Activated CD8-positive, alpha-beta memory T cell treated with anti-CD3 and anti-CD28 coated beads for 36 hours (primary cell): ENCODE measurements around the gene TNRC6A. TPM values are rescaled to one million over a fixed set of nuclear protein-coding genes. Genes with fewer than 3 reads are reported as not detected.
"Not testable (repeated sequence)": the region's sequence is repeated elsewhere in the genome, so short reads cannot be mapped to it uniquely, and the experiment has no call there.

ENCODE experiments used
- CTCF ChIA-PET: fragments of 350-600 bp; sonication (Branson Sonifier 250); formaldehyde crosslinking; loops from one replicate; lab custom pipeline; 2021; ENCODE audit warnings: antibody characterized with exemption; lab: Charles Lee
- POLR2A ChIA-PET: fragments of 350-600 bp; sonication (Branson Sonifier 250); formaldehyde crosslinking; loops from one replicate; lab custom pipeline; 2021; ENCODE audit warnings: antibody characterized with exemption; lab: Charles Lee
- total RNA-seq, 2 experiments: library from RNA; stranded (reverse); gene quantifications; one replicate each; pipeline ENCODE4 v1.2.3, GENCODE V29; 2021

TNRC6A gene
- total RNA-seq, 2 experiments from 2014 or later = 37.7 to 41.9 TPM

GRCh38 chr16:24718967-24719521 lies 10.4 kb upstream of the TNRC6A start:
- ChIA-PET CTCF (no interaction called here), POLR2A (no interaction called here)

GRCh38 chr16:24721830-24722238 lies 7.6 kb upstream of the TNRC6A start:
- CTCF ChIA-PET = no interaction called here
- POLR2A ChIA-PET = no interaction called here

- ChIA-PET CTCF (interaction anchor here (1.2 kb wide), 1 partner anchor 143 kb away, joined by 3 read pairs; no protein-coding TSS in a partner anchor), POLR2A (no interaction called here)
Observed at GRCh38 chr16:24723663-24724062, 5.8 kb upstream of the TNRC6A start.

GRCh38 chr16:24728011-24728410 lies 1.4 kb upstream of the TNRC6A start:
- CTCF ChIA-PET = interaction anchor here (1.2 kb wide), 1 partner anchor 211 kb away, joined by 5 read pairs; no protein-coding TSS in a partner anchor

DNA sequence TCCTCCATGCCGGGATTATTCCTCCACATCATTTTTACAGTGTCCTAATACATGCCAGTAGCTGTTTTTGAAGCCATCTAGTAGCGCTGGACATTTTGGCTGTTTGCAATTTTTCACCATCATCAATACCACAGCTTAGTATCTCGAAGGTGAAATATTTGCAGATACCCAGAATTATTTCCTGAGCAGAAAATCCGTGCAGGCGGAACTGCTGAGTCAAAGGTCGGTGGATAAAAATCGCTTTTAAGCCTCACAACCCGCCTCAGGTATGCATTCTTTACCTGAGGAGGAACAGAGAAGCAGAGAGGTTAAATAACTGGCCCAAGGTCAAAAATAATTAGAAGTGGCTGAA lies 584 bp upstream of the TNRC6A start:
- ChIA-PET CTCF (interaction anchor here (1.2 kb wide), 1 partner anchor 212 kb away, joined by 5 read pairs; no protein-coding TSS in a partner anchor), POLR2A (no interaction called here)

More at GRCh38 chr16:24728011-24728410, 1.4 kb upstream of the TNRC6A start:
- POLR2A ChIA-PET = no interaction called here

DNA sequence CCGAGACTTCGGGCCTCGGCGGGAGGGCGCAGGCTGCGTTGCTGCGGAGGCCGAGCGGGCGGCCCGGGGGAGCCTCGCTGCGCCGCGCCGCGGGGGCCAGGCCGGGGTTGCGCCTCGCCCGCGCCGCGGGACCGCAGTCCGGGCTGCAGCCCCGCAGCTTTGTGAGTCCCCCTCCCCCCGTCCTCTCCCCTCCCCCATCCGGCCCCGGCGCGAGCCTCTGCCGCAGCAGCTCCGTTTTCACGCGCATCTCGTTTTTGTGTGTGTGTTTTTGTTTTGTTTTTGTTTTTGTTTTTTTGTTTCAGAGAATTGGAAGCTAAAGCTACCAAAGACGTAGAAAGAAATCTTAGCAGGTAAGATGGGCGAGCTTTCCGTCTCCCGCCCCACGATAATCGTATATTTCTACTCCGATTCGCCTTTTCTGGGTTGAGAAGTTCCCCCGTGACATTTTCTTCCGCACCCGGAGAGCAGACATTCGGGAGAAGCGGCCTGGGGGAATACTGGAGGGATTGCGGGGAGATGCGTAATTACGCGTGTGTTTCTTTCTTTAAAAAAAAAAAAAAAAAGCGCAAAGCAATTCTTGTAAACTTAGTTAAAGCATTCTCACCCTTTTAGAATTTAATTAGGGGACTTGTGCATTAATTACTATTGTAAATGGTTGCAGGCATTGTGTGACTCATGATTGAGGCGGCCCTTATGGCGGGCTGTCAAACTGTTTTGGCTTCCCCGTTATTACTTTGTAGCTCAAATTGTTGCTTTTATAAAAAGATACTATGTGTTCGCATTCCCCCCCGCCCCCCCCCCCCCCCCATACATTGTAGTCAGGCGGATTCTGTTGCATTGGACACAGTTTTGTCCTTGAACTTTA lies 732 bp downstream of the TNRC6A start:
- CTCF ChIA-PET = interaction anchor here (1.0 kb wide), 1 partner anchor 213 kb away, joined by 3 read pairs; no protein-coding TSS in a partner anchor
- POLR2A ChIA-PET = interaction anchor here (0.7 kb wide), 3 partner anchors 9 to 587 kb away, joined by 4 to 5 read pairs (median 5); no protein-coding TSS in a partner anchor

- ChIA-PET POLR2A (interaction anchor here (0.6 to 0.7 kb wide), 4 partner anchors 8 to 587 kb away, joined by 3 to 5 read pairs (median 4); no protein-coding TSS in a partner anchor), CTCF (no interaction called here)
Observed at GRCh38 chr16:24730914-24731313, 1.5 kb downstream of the TNRC6A start.

DNA sequence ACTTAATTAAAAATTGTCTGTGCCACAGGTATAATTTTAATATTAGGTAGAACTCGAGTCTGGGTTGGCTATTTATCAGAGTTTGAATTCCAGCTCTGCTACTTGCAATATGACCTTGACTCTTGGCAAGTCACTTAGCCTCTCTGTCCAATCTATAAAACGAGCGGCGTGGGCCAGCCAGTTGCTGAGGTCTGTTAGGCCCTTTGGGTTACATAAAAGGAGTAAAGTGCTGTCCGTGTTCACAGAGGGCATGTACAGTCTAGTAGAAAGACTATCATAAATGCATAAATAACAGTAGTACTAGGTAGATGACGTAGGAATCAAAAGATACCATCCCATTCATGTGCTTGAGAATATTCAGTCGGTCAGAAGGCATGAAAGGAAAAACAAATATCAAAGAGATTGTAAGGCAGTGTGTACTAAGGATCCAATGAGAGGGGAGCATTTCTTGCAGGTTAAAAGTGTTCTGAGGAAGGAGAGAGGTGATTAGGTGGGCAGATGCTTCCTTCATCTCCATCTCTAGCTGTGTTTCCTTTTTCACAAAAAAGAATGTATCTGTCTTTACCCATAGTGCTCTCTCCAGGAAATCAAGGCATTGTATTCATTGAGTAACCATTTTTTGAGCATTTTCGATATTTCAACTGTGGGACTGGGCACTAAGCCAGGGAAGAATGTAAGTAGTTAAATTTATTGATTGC lies 2.4 kb downstream of the TNRC6A start:
- ChIA-PET POLR2A (no interaction called here), CTCF (no interaction called here)

DNA sequence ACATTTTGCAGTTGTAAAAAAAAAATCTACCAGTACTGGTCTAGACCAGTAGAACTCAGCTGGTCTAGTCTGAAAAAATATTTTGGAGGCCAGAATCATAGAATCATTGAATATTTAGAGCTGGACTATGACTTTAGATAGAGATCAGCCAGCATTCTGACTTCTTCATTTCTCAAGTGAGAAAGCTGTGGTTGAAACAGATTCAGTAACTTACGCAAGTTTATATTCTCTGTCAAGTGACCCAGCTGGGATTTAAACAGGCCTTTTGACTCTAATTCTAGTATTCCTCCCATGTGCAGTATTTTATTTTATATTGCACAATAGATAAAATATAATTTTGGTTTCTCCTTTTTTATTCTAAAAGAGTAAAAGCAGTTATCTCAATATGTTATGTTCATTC lies 4.9 kb downstream of the TNRC6A start:
- CTCF ChIA-PET = interaction anchor here (0.6 kb wide), 1 partner anchor 83 kb away, joined by 4 read pairs; no protein-coding TSS in a partner anchor
- POLR2A ChIA-PET = no interaction called here

DNA sequence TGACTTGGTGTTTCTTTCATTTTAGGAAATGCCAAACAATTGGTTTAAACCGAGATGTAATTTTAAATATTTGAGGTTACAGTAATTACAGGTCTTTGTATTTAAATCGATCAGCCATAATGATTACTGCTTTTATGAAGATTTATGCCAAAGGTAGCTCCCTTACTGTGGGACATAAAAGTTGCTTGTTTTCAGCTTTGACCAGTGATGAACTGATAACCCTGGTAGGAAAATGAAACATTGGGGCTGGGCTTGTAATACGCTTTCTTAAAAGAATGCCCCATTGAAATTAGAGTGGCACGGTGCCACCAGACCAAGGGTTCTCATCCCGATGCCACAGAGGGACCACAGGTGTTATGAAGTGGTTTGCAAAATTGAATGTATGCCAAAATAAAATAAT lies 7.3 kb downstream of the TNRC6A start:
- ChIA-PET CTCF (interaction anchor here (1.3 kb wide), 1 partner anchor 489 kb away, joined by 4 read pairs; no protein-coding TSS in a partner anchor), POLR2A (interaction anchor here (0.7 kb wide), 1 partner anchor 21 kb away, joined by 3 read pairs; no protein-coding TSS in a partner anchor)

- CTCF ChIA-PET = interaction anchor here (1.3 kb wide), 1 partner anchor 488 kb away, joined by 4 read pairs; no protein-coding TSS in a partner anchor
- POLR2A ChIA-PET = interaction anchor here (0.7 kb wide), 1 partner anchor 21 kb away, joined by 3 read pairs; no protein-coding TSS in a partner anchor
Observed at GRCh38 chr16:24737391-24737871, 8.0 kb downstream of the TNRC6A start.

DNA sequence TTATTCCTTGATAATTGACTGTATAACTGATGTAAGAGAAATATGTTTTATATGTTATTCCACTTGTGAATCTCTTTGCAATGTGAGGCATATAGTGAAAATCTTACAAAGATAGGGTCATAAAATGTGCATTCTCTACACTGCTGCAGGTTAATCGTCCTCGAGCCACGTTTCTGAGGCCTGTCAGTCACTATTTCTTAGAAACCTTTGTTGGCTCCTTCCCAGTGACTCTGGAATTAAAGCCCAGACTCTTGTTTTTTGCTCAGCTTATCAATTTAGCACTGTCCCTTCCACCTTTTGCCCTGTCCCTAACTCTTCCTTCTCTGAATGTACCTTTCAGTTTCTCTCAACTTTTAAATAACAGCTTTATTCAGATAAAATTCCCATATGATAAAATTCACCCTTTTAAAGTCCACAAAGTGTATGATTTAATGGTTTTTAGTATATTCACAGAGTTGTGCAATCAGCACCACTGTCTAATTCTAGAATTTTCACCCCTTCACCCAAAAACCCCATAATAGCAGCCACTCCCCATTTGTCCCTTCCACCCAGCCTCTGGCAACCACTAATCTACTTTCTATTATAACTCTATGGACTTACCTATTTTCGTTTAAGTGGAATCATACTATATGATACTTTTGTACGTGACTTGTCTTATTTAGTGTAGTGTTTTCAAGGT lies 8.6 kb downstream of the TNRC6A start:
- POLR2A ChIA-PET = no interaction called here
- CTCF ChIA-PET = no interaction called here

- ChIA-PET CTCF (no interaction called here), POLR2A (interaction anchor here (0.6 kb wide), 1 partner anchor 8 kb away, joined by 5 read pairs; no protein-coding TSS in a partner anchor)
Observed at GRCh38 chr16:24738895-24739294, 9.4 kb downstream of the TNRC6A start.

- ChIA-PET POLR2A (no interaction called here), CTCF (no interaction called here)
Observed at GRCh38 chr16:24741862-24742261, 12.4 kb downstream of the TNRC6A start.

GRCh38 chr16:24742610-24743009 lies 13.2 kb downstream of the TNRC6A start:
- CTCF ChIA-PET = not testable (repeated sequence)

DNA sequence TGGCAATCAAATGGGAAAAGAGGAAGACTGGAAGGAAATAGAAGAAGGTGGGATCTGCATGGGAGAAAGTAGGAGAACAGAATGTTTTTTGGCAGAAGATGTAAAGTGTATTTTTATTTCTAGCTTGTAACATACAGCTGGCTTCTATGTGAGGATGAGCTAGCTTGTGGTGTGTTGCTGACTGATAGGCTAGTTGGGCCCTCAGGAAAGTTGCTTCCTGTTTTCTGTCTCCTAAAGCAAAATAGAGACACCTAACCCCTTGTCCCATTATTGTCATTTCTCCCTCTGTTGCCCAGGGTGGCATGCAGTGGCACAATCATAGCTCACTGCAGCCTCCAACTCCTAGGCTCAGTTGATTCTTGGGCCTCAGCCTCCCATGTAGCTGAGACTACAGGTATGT lies 15.9 kb downstream of the TNRC6A start:
- CTCF ChIA-PET = interaction anchor here (0.7 kb wide), 1 partner anchor 183 kb away, joined by 3 read pairs; no protein-coding TSS in a partner anchor
- POLR2A ChIA-PET = no interaction called here

More at GRCh38 chr16:24742610-24743009, 13.2 kb downstream of the TNRC6A start:
- POLR2A ChIA-PET = not testable (repeated sequence)

GRCh38 chr16:24745791-24746190 lies 16.3 kb downstream of the TNRC6A start:
- ChIA-PET POLR2A (no interaction called here), CTCF (interaction anchor here (0.7 kb wide), 1 partner anchor 184 kb away, joined by 3 read pairs; no protein-coding TSS in a partner anchor)

DNA sequence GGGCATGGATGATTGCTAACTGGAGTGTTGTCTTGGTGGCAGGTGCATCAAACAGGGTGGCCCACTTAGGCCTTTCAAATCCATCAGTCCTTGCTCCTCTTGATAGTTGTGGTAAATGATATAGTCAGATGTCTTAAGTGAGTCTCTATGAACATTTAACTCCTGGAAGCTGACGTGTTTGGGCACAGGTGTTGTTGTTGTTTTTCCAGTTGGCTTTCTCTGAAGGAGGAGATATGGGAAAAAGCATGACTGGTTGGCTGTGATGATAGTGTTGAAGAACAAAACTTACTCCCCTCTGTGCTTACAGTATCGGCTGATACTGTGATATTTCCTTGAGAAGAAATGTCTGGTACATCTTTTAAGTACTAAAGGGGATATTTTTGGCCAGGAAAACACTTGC lies 18.0 kb downstream of the TNRC6A start:
- CTCF ChIA-PET = no interaction called here
- POLR2A ChIA-PET = no interaction called here
